GM04503 (cell line): ENCODE data around the gene COA5.

Source experiments
- DNase-seq: peaks from one replicate; pipeline ENCODE4 v3.0.0-alpha.2; 2012; ENCODE audit warnings: low read depth

Gene COA5

DNA sequence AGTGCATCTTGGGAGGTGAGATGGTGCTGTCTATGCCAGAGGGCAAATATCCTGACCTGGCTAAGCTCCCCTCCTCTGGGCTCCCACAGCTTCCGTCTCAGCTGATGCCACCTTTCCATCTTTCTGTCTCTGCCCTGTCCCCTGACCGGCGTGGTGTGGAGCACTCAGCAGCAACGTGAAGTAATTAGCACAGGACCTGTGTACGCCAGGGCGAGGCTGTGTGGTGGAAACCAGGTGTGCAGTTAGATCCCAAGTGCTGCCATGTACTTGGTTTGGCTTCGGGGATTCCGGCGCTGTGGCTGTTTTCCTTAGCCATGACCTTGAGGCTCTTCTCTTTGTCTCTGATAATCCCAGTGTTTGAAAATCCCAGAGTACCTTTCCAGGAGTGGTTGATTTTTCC is 36.5 kb downstream of the COA5 start:
- DNase-seq, result no peak

GRCh38 chr2:98571121-98571701 is 37.1 kb downstream of the COA5 start:
- DNase-seq, result no peak

GRCh38 chr2:98570356-98570755 is 38.0 kb downstream of the COA5 start:
- DNase-seq, result no peak

DNA sequence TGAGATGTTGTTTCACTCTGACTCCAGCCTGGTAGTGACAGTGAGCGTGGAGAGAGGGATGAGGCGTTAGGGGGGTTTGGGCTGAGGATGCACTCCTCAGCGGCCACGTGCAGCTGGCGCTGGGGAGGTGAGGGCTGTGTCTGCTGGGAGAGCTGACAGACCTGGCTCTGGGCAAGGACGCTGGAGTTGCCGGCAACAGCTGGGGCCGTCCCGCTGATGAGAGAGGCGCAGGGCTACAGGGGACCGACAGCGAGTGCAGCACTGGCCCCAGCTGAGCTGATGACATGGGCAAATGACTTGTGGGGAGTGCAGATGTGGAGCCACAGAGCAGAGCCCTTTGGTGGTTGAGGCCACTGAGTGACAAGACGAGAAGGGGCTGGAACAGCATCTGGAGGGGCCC is 38.4 kb downstream of the COA5 start:
- no peak for DNase-seq

DNA sequence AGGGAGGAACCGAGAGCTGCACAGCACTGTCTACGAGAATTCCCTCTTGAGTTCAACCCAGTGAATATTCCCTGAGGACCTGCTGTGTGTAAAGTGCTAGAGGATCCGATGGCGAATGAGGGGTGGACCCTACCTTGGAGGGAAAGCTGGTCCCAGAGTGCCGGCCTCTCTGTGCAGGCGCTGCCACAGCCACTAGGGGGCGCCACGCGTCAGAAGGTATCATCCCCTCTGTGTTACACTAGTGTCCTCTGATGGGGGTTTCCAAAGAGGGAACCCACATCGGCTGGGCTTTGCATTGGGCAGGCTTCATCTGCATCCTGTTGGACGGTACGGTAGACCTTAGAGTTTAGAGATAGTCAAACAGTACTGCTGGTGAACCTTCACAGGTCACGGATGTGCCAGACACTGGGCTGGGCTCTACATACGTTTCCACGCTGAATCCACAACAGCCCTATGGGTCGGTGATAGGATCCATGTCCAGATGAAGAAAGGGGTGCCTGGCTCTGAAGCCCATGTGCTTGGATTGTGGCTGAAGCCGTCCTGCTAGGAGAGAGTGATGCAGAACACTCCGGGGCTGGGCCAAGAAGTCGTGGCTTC is 39.0 kb downstream of the COA5 start:
- DNase-seq, result no peak

DNA sequence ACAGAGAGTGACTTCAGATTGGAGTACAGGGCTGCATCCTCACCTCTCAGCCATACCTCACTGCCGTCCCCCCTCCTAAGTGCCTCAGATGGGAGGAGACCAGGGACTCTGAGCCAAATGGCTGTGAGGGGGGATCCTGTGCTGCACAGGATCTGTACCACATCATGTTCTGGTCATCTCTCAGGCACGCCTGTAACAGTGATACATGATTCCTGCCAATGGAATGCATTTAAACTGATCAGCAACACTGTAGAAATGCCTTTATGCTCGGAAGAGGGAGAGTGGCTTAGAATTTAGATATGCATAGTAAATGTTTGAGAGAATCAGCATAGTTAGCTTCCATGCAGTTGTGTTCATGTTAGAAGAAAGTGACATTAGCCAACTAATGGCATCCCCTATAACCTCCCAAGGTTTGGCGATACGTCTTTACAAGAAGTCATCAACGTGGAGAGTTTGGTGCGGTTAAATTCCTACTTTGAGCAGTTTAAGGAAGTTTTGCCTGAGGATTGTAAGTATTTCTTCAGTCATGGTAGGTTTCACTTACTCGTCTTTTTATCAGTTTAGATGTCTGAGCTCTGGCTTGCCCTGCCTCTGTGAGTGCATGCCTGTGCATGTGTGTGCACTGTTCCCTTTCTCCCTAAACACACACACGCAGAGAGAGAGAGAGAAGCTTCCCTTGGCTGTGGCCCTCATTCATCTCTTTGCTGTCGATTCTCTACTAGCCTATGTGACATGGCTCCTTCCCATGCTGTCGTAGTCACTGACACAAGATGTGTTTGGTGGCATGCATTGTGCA is 40.0 kb downstream of the COA5 start:
- DNase-seq, result no peak

- DNase-seq, result no peak
Measured at GRCh38 chr2:98565941-98566340, 42.4 kb downstream of the COA5 start.

GRCh38 chr2:98565286-98565860 is 42.9 kb downstream of the COA5 start:
- DNase-seq, result no peak

DNA sequence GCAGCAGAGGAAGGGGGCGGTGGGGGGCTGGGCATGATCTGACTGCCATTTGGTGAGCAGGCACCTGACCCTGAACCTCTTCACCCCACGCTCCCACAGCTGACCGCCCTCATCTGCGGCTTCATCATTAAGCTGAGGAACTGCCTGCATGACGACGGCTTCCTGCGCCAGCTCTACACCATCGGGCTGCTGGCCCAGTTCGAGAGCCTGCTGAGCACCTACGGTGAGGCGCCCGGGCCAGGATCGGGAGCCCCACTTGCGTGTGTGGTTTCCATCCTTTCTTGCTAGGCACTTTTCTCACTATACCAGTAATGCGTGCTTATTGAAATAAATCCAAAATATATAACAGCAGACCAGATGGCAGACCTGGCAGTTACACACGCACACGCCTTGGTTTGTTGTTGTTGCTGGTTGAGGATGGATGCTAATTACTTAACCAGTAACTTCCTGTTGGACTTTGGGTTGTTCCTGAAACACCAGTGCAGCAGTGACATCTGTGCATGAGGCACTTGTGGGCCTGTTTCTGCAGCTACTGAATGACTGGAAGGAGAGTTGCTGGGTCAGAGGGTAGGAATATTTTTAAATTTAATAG is 43.7 kb downstream of the COA5 start:
- no peak for DNase-seq

GRCh38 chr2:98563394-98563793 is 44.9 kb downstream of the COA5 start:
- no peak for DNase-seq

GRCh38 chr2:98561902-98562695 is 46.2 kb downstream of the COA5 start:
- DNase-seq, result no peak

DNA sequence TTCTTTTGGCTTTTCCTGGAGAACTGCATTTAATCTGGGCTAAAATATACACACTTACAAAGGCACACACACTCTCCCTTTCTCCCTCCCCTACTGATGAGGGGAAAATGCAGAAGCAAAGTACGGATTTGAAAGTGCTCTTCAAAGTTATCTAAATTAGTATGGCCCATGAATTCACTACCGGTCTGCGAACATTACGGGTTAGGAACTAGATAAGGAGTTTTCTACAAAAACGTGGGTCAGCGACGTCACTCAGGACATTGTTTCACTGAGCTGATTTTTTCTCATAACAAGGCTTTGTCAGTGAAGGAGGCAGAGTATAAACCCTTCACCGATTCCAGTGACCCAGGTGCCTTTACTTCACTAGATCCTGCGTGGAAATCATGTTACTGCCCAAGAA is 47.3 kb downstream of the COA5 start:
- no peak for DNase-seq

GRCh38 chr2:98560256-98560771 is 48.0 kb downstream of the COA5 start:
- peak; percentile 34 for DNase-seq

GRCh38 chr2:98559581-98559980 is 48.7 kb downstream of the COA5 start:
- DNase-seq, result no peak

GRCh38 chr2:98558852-98559530 is 49.3 kb downstream of the COA5 start:
- DNase-seq, result no peak

GRCh38 chr2:98556344-98557033 is 51.8 kb downstream of the COA5 start:
- no peak for DNase-seq

DNA sequence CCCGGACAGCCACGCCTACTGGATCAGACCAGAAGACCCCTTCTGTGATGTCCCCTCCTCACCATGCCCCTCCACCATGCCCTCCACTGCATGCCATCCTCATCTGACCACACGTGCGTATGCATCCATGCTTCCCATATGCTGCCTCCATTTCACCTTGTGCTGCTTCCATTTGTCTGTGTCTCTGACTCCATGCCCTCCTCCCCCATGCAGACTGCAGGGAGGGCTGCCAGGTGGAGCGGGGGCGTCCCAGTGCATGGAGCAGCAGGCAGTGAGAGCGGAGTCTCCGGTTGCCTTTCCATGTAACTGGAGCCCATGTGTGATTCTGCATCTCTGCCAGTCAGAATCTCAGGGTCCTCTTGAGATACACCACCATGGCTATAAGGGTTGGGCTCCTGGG is 52.6 kb downstream of the COA5 start:
- no peak for DNase-seq

- no peak for DNase-seq
Measured at GRCh38 chr2:98554116-98554861, 54.0 kb downstream of the COA5 start.

DNA sequence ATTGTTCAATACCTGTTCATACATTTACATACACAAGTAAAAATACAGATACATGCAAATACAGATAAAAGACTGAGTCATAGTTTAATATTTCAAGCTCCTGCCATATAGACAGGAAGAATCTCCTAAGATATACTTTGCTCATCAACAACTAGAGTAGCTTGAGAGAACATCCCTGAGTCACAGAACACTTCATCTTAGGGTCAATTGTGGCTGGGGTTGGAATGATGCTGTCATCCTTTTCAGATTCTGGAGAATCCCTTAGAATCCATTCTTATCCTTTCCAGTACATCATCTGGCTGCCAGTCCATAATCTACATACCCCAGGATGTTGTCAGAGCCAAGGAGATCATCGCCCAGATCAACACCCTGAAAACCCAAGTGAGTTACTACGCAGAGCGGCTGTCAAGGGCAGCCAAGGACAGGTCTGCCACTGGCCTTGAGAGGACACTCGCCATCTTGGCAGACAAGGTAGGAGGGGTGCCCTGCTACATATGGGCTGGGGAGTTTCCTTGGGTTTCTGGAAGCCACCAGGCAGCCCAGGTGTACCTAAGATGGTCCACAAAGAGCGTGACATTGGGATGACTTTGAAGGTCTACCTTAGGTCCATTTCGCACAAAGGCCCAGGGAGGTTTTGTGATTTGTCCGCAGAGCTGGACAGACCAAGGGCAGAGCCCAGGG is 55.7 kb downstream of the COA5 start:
- no peak for DNase-seq
